ENCODE results near the gene GSC2.

GRCh38 chr22:19115628-19116027, 34.5 kb downstream of the GSC2 start:
- no peak for TF ChIP-seq TARDBP (IDR thresholded peaks at IDR 0.05)
- TF ChIP-seq FOXM1 (IDR thresholded peaks at IDR 0.05; ENCODE audit: borderline replicate concordance), result no peak
- TF ChIP-seq SUZ12 (IDR thresholded peaks at IDR 0.05), result no peak
- no peak for TF ChIP-seq FOXA1 (IDR thresholded peaks at IDR 0.05)
- no peak for TF ChIP-seq ARNT (IDR thresholded peaks at IDR 0.05)
- TF ChIP-seq CTBP1 (IDR thresholded peaks at IDR 0.05; ENCODE audit: borderline replicate concordance), result no peak
- no peak for TF ChIP-seq SP1 (IDR thresholded peaks at IDR 0.05)
- TF ChIP-seq NFRKB (IDR thresholded peaks at IDR 0.05), result no peak
- no peak for TF ChIP-seq ZNF384 (IDR thresholded peaks at IDR 0.05)
- no peak for TF ChIP-seq BHLHE40 (IDR thresholded peaks at IDR 0.05; ENCODE audit: borderline replicate concordance)
